ENCODE data around the gene TRMT10B.

DNA sequence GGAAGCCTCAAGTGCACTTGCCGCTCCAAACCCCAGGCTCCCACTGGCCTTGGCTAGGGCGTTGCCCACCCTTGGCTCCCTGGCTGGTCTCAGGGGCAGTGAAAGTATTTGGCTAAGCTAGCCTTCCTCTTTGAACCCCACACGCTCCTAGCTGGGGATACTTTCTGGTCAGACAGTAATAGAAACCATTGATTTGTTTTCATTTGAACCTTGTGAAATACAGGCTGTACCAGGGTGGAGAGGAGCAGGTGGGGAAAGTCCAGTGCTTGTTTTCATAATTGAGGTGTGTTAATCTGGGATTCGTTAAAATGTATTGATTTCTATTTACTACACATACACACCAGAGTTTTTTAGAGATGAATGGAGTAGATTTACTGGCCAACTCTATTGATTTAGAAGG lies 45.9 kb upstream of the TRMT10B start:
- TF ChIP-seq, protein P1, sequence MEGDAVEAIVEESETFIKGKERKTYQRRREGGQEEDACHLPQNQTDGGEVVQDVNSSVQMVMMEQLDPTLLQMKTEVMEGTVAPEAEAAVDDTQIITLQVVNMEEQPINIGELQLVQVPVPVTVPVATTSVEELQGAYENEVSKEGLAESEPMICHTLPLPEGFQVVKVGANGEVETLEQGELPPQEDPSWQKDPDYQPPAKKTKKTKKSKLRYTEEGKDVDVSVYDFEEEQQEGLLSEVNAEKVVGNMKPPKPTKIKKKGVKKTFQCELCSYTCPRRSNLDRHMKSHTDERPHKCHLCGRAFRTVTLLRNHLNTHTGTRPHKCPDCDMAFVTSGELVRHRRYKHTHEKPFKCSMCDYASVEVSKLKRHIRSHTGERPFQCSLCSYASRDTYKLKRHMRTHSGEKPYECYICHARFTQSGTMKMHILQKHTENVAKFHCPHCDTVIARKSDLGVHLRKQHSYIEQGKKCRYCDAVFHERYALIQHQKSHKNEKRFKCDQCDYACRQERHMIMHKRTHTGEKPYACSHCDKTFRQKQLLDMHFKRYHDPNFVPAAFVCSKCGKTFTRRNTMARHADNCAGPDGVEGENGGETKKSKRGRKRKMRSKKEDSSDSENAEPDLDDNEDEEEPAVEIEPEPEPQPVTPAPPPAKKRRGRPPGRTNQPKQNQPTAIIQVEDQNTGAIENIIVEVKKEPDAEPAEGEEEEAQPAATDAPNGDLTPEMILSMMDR (IDR thresholded peaks at IDR 0.05), result no peak
- TF ChIP-seq POLR2AphosphoS5 (IDR thresholded peaks at IDR 0.05), result no peak
- no peak for TF ChIP-seq POLR2A (IDR thresholded peaks at IDR 0.05)
